WTC11 (cell line): Measurements from ENCODE around the gene SLC8A3. TPM values are rescaled to one million over a fixed set of nuclear protein-coding genes. Genes with fewer than 3 reads are reported as not detected.

Source experiments
- ATAC-seq: fragments of 200-7000 bp; cut with Tn5 transposase; 2 replicates; pipeline ENCODE4 v1.10.0; 2021; ENCODE audit warnings: mild to moderate bottlenecking, moderate library complexity
- CTCF ChIA-PET: fragments of 300-600 bp; sonication (Branson Sonifier 250); formaldehyde crosslinking; loops from one replicate; lab custom pipeline; 2021; ENCODE audit warnings: antibody characterized with exemption; lab: Charles Lee
- POLR2A ChIA-PET: fragments of 350-600 bp; sonication (Branson Sonifier 250); formaldehyde crosslinking; loops from one replicate; lab custom pipeline; 2021; ENCODE audit warnings: antibody characterized with exemption; lab: Charles Lee
- DNase-seq: peaks from one replicate; pipeline ENCODE4 v3.0.0; 2021; ENCODE audit warnings: low spot score
- H3K27ac Mint-ChIP-seq: 2 replicates; pipeline ENCODE4 v1.8.0; 2021; ENCODE audit warnings: mixed read lengths
- H3K27me3 Mint-ChIP-seq: 2 replicates; pipeline ENCODE4 v1.8.0; 2021; ENCODE audit warnings: low read depth, mild to moderate bottlenecking, moderate library complexity, mixed read lengths
- H3K36me3 Mint-ChIP-seq: 2 replicates; pipeline ENCODE4 v1.8.0; 2021; ENCODE audit warnings: mixed read lengths
- H3K4me1 Mint-ChIP-seq: 2 replicates; pipeline ENCODE4 v1.8.0; 2022; ENCODE audit warnings: mixed read lengths
- H3K4me3 Mint-ChIP-seq: 2 replicates; pipeline ENCODE4 v1.8.0; 2021; ENCODE audit warnings: mild to moderate bottlenecking, moderate library complexity, mixed read lengths
- H3K9me3 Mint-ChIP-seq: 2 replicates; pipeline ENCODE4 v1.8.0; 2021; ENCODE audit warnings: mixed read lengths
- ESRRA ChIP-seq: sonication (generic); formaldehyde crosslinking; IDR thresholded peaks from 2 replicates; pipeline ENCODE4 v1.8.1; 2022; ENCODE audit warnings: mild to moderate bottlenecking, missing genetic modification reagents, borderline replicate concordance
- NR3C1 ChIP-seq: sonication (generic); formaldehyde crosslinking; conservative IDR thresholded peaks from 2 replicates; pipeline ENCODE4 v1.8.1; 2023; ENCODE audit warnings: low read depth, mild to moderate bottlenecking, missing genetic modification reagents
- TCF7 ChIP-seq: sonication (generic); formaldehyde crosslinking; IDR thresholded peaks from 2 replicates; pipeline ENCODE4 v1.8.0; 2022; ENCODE audit warnings: mild to moderate bottlenecking, low read depth, missing genetic modification reagents, moderate library complexity
- ZNF232 ChIP-seq: sonication (generic); formaldehyde crosslinking; IDR thresholded peaks from 2 replicates; pipeline ENCODE4 v1.8.0; 2022; ENCODE audit warnings: mild to moderate bottlenecking, missing genetic modification reagents
- ZNF317 ChIP-seq: sonication (generic); formaldehyde crosslinking; IDR thresholded peaks from 2 replicates; pipeline ENCODE4 v1.8.1; 2023; ENCODE audit warnings: low read depth, mild to moderate bottlenecking, moderate library complexity, missing genetic modification reagents, borderline replicate concordance
- total RNA-seq: library from RNA; stranded (reverse); gene quantifications from 3 replicates; pipeline ENCODE4 v1.2.3, GENCODE V29; 2021
- TF ChIP-seq, protein P1 (sequence below): sonication (generic); formaldehyde crosslinking; IDR thresholded peaks from 2 replicates; pipeline ENCODE4 v1.8.0; 2022; ENCODE audit warnings: mild to moderate bottlenecking, missing genetic modification reagents
- TF ChIP-seq, protein P2 (sequence below): fragments of 250-450 bp; sonication (Bioruptor Pico); IDR thresholded peaks from 2 replicates; pipeline ENCODE4 v1.9.0; 2021; ENCODE audit warnings: moderate library complexity, mild to moderate bottlenecking, inconsistent platforms, borderline replicate concordance
- TF ChIP-seq, protein P3 (sequence below): fragments of 250-450 bp; sonication (Bioruptor Pico); IDR thresholded peaks from 2 replicates; pipeline ENCODE4 v2.1.2; 2022; ENCODE audit warnings: mild to moderate bottlenecking, moderate library complexity
- TF ChIP-seq, protein P4 (sequence below): sonication (generic); formaldehyde crosslinking; IDR thresholded peaks from 2 replicates; pipeline ENCODE4 v1.8.0; 2023; ENCODE audit warnings: mild to moderate bottlenecking, missing genetic modification reagents
- TF ChIP-seq, protein P5 (sequence below): sonication (generic); formaldehyde crosslinking; IDR thresholded peaks from 2 replicates; pipeline ENCODE4 v1.8.0; 2022; ENCODE audit warnings: mild to moderate bottlenecking, missing genetic modification reagents
- TF ChIP-seq, protein P6 (sequence below): sonication (generic); formaldehyde crosslinking; IDR thresholded peaks from 2 replicates; pipeline ENCODE4 v1.8.1; 2023; ENCODE audit warnings: mild to moderate bottlenecking, missing genetic modification reagents

The SLC8A3 gene
- total RNA-seq, 1 experiment from 2014 or later: 0.63 TPM

DNA sequence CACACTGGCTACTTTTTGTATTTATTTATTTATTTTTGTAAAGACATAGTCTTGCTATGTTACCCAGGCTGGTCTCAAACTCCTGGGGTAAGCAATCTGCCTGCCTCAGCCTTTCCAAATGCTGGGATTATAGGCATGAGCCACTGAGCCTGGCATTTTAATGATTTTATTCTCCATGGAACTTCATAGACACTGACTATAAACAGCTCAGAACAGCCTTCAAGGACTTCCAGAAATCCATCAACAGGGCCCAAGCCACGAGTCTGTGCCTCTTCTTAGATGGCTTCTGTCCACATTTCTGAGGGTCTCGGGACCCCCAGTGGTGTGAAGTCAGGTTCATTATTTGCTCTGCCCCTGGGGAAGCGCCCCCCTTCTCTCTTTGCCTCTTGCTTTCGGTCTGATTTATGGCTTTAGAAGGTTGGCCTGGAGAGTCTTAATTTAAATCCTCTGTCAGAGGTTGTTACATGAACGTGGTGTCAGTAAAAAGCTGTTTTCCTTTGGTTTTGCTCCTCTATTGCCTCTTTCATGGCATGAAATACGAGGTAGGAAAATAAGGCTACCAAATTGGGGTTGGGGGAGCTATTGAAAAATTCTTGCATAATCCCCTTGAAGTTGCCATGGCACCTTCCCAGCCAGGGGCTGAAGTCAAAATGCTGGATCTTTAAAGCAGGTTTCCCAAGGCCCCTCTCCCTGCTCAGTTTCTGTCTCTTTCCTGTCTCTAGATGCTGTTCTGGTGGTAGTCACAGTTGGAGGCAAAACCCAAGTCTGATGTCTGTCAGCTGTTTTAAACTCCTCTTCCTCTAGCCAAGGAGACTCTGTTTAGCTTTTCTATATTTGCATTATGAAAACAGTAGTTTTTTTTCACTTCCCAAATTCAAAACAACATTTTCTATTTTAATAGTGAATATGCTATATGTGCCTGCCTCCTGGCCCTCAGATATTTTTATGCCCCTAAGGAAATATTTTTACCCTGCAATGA, 180.2 kb downstream of the SLC8A3 start:
- no peak overlapping the region for H3K4me3 Mint-ChIP-seq
- no peaks in the 10 kb centered on the region for H3K36me3 Mint-ChIP-seq
- peaks cover 12% of the 10 kb centered on the region for H3K4me1 Mint-ChIP-seq
- peak; percentile 32; the same call in 1 of the 2 replicates for ATAC-seq
- peak overlapping the region; percentile 42; the same call in 1 of the 2 replicates for H3K27ac Mint-ChIP-seq
- no peak for DNase-seq
- peaks cover 12% of the 10 kb centered on the region; the same call in 1 of the 2 replicates for H3K9me3 Mint-ChIP-seq
- ChIA-PET CTCF (interaction anchor here (0.7 to 2.1 kb wide), 3 partner anchors 19 to 130 kb away, joined by 3 to 10 read pairs (median 7); partner anchors contain the start of gene SMOC1), POLR2A (no interaction called here)
- no peak for TF ChIP-seq TCF7 (CRISPR knock-in tag)
- TF ChIP-seq, protein P1, sequence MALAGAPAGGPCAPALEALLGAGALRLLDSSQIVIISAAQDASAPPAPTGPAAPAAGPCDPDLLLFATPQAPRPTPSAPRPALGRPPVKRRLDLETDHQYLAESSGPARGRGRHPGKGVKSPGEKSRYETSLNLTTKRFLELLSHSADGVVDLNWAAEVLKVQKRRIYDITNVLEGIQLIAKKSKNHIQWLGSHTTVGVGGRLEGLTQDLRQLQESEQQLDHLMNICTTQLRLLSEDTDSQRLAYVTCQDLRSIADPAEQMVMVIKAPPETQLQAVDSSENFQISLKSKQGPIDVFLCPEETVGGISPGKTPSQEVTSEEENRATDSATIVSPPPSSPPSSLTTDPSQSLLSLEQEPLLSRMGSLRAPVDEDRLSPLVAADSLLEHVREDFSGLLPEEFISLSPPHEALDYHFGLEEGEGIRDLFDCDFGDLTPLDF (CRISPR knock-in tag): no peak
- no peaks in the 10 kb centered on the region for H3K27me3 Mint-ChIP-seq

DNA sequence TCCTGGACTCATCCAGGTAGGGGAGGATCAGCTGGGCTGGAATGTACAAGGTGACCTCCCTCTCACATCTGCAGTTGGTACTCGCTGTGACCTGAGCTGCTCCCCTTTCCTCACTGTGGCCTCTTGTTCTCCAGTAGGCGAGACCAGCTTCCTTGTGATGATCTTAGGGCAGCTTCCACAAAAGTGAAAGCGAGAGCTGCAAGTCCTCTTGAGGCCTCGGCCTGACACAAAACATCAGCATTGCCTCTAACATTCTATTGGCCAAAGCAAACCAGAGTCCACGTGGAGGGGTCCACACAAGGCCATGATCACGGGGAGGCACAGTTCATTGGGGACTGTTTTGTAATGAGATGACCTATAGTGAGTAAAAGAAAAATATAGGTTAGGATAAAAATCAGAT, 182.1 kb downstream of the SLC8A3 start:
- no peak overlapping the region for H3K4me3 Mint-ChIP-seq
- ChIA-PET CTCF (interaction anchor here (2.1 kb wide), 1 partner anchor 21 kb away, joined by 7 read pairs; no protein-coding TSS in a partner anchor), POLR2A (no interaction called here)
- DNase-seq (no peak), ATAC-seq (no peak)
- TF ChIP-seq, protein P2, sequence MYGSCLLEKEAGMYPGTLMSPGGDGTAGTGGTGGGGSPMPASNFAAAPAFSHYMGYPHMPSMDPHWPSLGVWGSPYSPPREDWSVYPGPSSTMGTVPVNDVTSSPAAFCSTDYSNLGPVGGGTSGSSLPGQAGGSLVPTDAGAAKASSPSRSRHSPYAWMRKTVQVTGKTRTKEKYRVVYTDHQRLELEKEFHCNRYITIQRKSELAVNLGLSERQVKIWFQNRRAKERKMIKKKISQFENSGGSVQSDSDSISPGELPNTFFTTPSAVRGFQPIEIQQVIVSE (CRISPR knock-in tag): no peak
- TF ChIP-seq, protein P3, sequence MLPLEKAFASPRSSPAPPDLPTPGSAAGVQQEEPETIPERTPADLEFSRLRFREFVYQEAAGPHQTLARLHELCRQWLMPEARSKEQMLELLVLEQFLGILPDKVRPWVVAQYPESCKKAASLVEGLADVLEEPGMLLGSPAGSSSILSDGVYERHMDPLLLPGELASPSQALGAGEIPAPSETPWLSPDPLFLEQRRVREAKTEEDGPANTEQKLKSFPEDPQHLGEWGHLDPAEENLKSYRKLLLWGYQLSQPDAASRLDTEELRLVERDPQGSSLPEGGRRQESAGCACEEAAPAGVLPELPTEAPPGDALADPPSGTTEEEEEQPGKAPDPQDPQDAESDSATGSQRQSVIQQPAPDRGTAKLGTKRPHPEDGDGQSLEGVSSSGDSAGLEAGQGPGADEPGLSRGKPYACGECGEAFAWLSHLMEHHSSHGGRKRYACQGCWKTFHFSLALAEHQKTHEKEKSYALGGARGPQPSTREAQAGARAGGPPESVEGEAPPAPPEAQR: no peak
- TF ChIP-seq, protein P4, sequence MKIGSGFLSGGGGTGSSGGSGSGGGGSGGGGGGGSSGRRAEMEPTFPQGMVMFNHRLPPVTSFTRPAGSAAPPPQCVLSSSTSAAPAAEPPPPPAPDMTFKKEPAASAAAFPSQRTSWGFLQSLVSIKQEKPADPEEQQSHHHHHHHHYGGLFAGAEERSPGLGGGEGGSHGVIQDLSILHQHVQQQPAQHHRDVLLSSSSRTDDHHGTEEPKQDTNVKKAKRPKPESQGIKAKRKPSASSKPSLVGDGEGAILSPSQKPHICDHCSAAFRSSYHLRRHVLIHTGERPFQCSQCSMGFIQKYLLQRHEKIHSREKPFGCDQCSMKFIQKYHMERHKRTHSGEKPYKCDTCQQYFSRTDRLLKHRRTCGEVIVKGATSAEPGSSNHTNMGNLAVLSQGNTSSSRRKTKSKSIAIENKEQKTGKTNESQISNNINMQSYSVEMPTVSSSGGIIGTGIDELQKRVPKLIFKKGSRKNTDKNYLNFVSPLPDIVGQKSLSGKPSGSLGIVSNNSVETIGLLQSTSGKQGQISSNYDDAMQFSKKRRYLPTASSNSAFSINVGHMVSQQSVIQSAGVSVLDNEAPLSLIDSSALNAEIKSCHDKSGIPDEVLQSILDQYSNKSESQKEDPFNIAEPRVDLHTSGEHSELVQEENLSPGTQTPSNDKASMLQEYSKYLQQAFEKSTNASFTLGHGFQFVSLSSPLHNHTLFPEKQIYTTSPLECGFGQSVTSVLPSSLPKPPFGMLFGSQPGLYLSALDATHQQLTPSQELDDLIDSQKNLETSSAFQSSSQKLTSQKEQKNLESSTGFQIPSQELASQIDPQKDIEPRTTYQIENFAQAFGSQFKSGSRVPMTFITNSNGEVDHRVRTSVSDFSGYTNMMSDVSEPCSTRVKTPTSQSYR (CRISPR knock-in tag): no peak
- TF ChIP-seq, protein P5, sequence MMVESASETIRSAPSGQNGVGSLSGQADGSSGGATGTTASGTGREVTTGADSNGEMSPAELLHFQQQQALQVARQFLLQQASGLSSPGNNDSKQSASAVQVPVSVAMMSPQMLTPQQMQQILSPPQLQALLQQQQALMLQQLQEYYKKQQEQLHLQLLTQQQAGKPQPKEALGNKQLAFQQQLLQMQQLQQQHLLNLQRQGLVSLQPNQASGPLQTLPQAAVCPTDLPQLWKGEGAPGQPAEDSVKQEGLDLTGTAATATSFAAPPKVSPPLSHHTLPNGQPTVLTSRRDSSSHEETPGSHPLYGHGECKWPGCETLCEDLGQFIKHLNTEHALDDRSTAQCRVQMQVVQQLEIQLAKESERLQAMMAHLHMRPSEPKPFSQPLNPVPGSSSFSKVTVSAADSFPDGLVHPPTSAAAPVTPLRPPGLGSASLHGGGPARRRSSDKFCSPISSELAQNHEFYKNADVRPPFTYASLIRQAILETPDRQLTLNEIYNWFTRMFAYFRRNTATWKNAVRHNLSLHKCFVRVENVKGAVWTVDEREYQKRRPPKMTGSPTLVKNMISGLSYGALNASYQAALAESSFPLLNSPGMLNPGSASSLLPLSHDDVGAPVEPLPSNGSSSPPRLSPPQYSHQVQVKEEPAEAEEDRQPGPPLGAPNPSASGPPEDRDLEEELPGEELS (CRISPR knock-in tag): no peak
- TF ChIP-seq ESRRA (CRISPR knock-in tag) (no peak), NR3C1 (CRISPR knock-in tag) (no peak), ZNF232 (CRISPR knock-in tag) (no peak), ZNF317 (no peak)
- TF ChIP-seq, protein P6, sequence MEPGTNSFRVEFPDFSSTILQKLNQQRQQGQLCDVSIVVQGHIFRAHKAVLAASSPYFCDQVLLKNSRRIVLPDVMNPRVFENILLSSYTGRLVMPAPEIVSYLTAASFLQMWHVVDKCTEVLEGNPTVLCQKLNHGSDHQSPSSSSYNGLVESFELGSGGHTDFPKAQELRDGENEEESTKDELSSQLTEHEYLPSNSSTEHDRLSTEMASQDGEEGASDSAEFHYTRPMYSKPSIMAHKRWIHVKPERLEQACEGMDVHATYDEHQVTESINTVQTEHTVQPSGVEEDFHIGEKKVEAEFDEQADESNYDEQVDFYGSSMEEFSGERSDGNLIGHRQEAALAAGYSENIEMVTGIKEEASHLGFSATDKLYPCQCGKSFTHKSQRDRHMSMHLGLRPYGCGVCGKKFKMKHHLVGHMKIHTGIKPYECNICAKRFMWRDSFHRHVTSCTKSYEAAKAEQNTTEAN: no peak
- no peaks in the 10 kb centered on the region for H3K9me3 Mint-ChIP-seq
- no peak overlapping the region for H3K27ac Mint-ChIP-seq
- no peaks in the 10 kb centered on the region for H3K27me3 Mint-ChIP-seq
- H3K4me1 Mint-ChIP-seq: peaks cover 10% of the 10 kb centered on the region
- H3K36me3 Mint-ChIP-seq: no peaks in the 10 kb centered on the region
